HEK293 (cell line): ENCODE data around the gene AGAP1.

Experiments used
- ZNF221 ChIP-seq: fragments of 450-650 bp; formaldehyde crosslinking; IDR thresholded peaks from 2 replicates; pipeline ENCODE4 v1.5.1; 2017; ENCODE audit warnings: missing biosample characterization, missing genetic modification characterization, borderline replicate concordance
- ZNF561 ChIP-seq: fragments of 450-650 bp; IDR thresholded peaks from 2 replicates; pipeline ENCODE4 v1.5.1; 2018; ENCODE audit warnings: missing biosample characterization, missing genetic modification characterization, borderline replicate concordance
- ZNF623 ChIP-seq: fragments of 450-650 bp; formaldehyde crosslinking; IDR thresholded peaks from 2 replicates; pipeline ENCODE4 v1.5.1; 2016; ENCODE audit warnings: missing biosample characterization, missing genetic modification characterization
- ZNF660 ChIP-seq: fragments of 450-650 bp; IDR thresholded peaks from 2 replicates; pipeline ENCODE4 v1.5.1; 2018; ENCODE audit warnings: missing biosample characterization, mild to moderate bottlenecking, missing genetic modification characterization
- ZNF792 ChIP-seq: fragments of 450-650 bp; formaldehyde crosslinking; IDR thresholded peaks from 2 replicates; pipeline ENCODE4 v1.5.1; 2016; ENCODE audit warnings: missing biosample characterization, missing genetic modification characterization
- ZNF843 ChIP-seq: fragments of 450-650 bp; formaldehyde crosslinking; IDR thresholded peaks from 2 replicates; pipeline ENCODE4 v1.5.1; 2016; ENCODE audit warnings: missing biosample characterization, missing genetic modification characterization
- ZSCAN23 ChIP-seq: fragments of 450-650 bp; formaldehyde crosslinking; IDR thresholded peaks from 2 replicates; pipeline ENCODE4 v1.5.1; 2016; ENCODE audit warnings: missing biosample characterization, missing genetic modification characterization
- TF ChIP-seq, protein P1 (sequence below): fragments of 450-650 bp; formaldehyde crosslinking; IDR thresholded peaks from 2 replicates; pipeline ENCODE4 v1.5.1; 2016; ENCODE audit warnings: missing biosample characterization, missing genetic modification characterization, borderline replicate concordance
- TF ChIP-seq, protein P2 (sequence below): fragments of 450-650 bp; formaldehyde crosslinking; IDR thresholded peaks from 2 replicates; pipeline ENCODE4 v1.5.1; 2016; ENCODE audit warnings: missing biosample characterization, missing genetic modification characterization
- TF ChIP-seq, protein P3 (sequence below): fragments of 450-650 bp; formaldehyde crosslinking; IDR thresholded peaks from 2 replicates; pipeline ENCODE4 v1.5.1; 2016; ENCODE audit warnings: missing biosample characterization, missing genetic modification characterization
- TF ChIP-seq, protein P4 (sequence below): fragments of 450-650 bp; formaldehyde crosslinking; IDR thresholded peaks from 2 replicates; pipeline ENCODE4 v1.5.1; 2016; ENCODE audit warnings: missing biosample characterization, missing genetic modification characterization
- TF ChIP-seq, protein P5 (sequence below): fragments of 450-650 bp; formaldehyde crosslinking; IDR thresholded peaks from 2 replicates; pipeline ENCODE4 v1.5.1; 2016; ENCODE audit warnings: missing biosample characterization, missing genetic modification characterization

DNA sequence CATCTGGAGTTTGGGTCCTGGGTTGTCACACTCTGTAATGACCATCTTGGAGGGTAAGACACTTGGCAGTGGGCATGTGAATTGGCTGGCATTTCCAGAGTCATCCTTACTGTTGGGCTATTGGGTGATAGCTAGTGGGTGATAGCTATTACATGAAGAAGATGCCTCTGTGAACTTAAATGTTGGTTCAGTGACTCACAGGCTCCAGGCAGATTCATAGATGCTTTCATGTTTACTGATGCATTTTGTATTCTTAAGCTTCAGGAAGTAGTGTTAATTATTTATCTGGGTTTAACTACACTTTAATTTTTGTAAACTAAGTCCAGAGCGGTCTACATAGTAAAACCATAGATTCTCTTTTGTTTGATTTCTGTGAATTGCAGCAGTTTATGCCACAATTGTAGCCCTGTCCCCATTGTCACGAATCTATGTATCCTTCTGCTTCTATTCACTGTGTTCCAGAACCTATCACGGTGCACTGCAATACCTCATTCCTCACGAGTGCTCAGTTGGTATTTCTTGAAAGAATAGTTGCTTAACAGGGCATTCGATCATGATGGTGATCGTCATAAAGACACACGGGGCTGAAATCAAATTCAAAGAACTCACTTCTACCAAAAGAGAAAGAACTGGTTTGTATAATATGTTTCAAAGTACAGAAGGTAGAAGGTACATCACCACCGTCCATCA, 594.7 kb downstream of the AGAP1 start:
- TF ChIP-seq, protein P1, sequence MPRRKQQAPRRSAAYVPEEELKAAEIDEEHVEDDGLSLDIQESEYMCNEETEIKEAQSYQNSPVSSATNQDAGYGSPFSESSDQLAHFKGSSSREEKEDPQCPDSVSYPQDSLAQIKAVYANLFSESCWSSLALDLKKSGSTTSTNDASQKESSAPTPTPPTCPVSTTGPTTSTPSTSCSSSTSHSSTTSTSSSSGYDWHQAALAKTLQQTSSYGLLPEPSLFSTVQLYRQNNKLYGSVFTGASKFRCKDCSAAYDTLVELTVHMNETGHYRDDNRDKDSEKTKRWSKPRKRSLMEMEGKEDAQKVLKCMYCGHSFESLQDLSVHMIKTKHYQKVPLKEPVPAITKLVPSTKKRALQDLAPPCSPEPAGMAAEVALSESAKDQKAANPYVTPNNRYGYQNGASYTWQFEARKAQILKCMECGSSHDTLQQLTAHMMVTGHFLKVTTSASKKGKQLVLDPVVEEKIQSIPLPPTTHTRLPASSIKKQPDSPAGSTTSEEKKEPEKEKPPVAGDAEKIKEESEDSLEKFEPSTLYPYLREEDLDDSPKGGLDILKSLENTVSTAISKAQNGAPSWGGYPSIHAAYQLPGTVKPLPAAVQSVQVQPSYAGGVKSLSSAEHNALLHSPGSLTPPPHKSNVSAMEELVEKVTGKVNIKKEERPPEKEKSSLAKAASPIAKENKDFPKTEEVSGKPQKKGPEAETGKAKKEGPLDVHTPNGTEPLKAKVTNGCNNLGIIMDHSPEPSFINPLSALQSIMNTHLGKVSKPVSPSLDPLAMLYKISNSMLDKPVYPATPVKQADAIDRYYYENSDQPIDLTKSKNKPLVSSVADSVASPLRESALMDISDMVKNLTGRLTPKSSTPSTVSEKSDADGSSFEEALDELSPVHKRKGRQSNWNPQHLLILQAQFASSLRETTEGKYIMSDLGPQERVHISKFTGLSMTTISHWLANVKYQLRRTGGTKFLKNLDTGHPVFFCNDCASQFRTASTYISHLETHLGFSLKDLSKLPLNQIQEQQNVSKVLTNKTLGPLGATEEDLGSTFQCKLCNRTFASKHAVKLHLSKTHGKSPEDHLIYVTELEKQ (tag by site-specific recombination) = no peak
- no peak for TF ChIP-seq ZNF843 (tag by site-specific recombination)
- TF ChIP-seq, protein P2, sequence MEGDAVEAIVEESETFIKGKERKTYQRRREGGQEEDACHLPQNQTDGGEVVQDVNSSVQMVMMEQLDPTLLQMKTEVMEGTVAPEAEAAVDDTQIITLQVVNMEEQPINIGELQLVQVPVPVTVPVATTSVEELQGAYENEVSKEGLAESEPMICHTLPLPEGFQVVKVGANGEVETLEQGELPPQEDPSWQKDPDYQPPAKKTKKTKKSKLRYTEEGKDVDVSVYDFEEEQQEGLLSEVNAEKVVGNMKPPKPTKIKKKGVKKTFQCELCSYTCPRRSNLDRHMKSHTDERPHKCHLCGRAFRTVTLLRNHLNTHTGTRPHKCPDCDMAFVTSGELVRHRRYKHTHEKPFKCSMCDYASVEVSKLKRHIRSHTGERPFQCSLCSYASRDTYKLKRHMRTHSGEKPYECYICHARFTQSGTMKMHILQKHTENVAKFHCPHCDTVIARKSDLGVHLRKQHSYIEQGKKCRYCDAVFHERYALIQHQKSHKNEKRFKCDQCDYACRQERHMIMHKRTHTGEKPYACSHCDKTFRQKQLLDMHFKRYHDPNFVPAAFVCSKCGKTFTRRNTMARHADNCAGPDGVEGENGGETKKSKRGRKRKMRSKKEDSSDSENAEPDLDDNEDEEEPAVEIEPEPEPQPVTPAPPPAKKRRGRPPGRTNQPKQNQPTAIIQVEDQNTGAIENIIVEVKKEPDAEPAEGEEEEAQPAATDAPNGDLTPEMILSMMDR = no peak
- no peak for TF ChIP-seq ZNF221 (tag by site-specific recombination)
- TF ChIP-seq ZSCAN23 (tag by site-specific recombination) = no peak
- TF ChIP-seq, protein P3, sequence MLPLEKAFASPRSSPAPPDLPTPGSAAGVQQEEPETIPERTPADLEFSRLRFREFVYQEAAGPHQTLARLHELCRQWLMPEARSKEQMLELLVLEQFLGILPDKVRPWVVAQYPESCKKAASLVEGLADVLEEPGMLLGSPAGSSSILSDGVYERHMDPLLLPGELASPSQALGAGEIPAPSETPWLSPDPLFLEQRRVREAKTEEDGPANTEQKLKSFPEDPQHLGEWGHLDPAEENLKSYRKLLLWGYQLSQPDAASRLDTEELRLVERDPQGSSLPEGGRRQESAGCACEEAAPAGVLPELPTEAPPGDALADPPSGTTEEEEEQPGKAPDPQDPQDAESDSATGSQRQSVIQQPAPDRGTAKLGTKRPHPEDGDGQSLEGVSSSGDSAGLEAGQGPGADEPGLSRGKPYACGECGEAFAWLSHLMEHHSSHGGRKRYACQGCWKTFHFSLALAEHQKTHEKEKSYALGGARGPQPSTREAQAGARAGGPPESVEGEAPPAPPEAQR (tag by site-specific recombination) = no peak
- no peak for TF ChIP-seq ZNF660 (tag by site-specific recombination)
- no peak for TF ChIP-seq ZNF623
- TF ChIP-seq, protein P4, sequence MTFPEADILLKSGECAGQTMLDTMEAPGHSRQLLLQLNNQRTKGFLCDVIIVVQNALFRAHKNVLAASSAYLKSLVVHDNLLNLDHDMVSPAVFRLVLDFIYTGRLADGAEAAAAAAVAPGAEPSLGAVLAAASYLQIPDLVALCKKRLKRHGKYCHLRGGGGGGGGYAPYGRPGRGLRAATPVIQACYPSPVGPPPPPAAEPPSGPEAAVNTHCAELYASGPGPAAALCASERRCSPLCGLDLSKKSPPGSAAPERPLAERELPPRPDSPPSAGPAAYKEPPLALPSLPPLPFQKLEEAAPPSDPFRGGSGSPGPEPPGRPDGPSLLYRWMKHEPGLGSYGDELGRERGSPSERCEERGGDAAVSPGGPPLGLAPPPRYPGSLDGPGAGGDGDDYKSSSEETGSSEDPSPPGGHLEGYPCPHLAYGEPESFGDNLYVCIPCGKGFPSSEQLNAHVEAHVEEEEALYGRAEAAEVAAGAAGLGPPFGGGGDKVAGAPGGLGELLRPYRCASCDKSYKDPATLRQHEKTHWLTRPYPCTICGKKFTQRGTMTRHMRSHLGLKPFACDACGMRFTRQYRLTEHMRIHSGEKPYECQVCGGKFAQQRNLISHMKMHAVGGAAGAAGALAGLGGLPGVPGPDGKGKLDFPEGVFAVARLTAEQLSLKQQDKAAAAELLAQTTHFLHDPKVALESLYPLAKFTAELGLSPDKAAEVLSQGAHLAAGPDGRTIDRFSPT = no peak
- TF ChIP-seq ZNF792 (tag by site-specific recombination) = no peak
- TF ChIP-seq, protein P5, sequence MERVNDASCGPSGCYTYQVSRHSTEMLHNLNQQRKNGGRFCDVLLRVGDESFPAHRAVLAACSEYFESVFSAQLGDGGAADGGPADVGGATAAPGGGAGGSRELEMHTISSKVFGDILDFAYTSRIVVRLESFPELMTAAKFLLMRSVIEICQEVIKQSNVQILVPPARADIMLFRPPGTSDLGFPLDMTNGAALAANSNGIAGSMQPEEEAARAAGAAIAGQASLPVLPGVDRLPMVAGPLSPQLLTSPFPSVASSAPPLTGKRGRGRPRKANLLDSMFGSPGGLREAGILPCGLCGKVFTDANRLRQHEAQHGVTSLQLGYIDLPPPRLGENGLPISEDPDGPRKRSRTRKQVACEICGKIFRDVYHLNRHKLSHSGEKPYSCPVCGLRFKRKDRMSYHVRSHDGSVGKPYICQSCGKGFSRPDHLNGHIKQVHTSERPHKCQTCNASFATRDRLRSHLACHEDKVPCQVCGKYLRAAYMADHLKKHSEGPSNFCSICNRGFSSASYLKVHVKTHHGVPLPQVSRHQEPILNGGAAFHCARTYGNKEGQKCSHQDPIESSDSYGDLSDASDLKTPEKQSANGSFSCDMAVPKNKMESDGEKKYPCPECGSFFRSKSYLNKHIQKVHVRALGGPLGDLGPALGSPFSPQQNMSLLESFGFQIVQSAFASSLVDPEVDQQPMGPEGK (tag by site-specific recombination) = no peak
- TF ChIP-seq ZNF561 (tag by site-specific recombination) = no peak
